ENCODE measurements around the gene CRHBP. TPM values are rescaled to one million over a fixed set of nuclear protein-coding genes. Genes with fewer than 3 reads are reported as not detected.

Gene CRHBP
- total RNA-seq, 1 experiment from 2014 or later: not detected

DNA sequence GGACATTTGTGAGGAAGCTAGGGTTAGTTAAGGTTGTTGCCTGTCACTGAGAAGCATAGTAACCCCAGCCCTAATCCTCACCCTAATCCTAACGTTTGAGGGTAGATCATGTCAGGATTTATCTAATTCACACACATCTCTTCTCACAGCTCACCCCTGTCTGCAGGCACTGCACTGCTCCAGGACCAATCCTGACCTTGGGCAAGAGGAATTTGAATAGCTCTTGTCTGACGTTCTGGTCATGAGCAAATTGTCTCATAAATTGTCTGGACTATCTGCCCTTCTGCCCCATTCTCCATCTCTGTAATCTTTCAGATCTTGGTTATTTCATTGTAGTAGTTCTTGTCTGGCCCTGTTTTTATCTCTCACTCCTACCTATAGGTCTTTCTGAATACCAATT is 18.7 kb downstream of the CRHBP start (continued):
- TF ChIP-seq, protein P1, sequence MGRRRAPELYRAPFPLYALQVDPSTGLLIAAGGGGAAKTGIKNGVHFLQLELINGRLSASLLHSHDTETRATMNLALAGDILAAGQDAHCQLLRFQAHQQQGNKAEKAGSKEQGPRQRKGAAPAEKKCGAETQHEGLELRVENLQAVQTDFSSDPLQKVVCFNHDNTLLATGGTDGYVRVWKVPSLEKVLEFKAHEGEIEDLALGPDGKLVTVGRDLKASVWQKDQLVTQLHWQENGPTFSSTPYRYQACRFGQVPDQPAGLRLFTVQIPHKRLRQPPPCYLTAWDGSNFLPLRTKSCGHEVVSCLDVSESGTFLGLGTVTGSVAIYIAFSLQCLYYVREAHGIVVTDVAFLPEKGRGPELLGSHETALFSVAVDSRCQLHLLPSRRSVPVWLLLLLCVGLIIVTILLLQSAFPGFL (CRISPR knock-in tag; IDR thresholded peaks at IDR 0.05; ENCODE audit: borderline replicate concordance): no peak
- no peak for TF ChIP-seq CBFB (CRISPR knock-in tag; IDR thresholded peaks at IDR 0.05; ENCODE audit: low read depth)

DNA sequence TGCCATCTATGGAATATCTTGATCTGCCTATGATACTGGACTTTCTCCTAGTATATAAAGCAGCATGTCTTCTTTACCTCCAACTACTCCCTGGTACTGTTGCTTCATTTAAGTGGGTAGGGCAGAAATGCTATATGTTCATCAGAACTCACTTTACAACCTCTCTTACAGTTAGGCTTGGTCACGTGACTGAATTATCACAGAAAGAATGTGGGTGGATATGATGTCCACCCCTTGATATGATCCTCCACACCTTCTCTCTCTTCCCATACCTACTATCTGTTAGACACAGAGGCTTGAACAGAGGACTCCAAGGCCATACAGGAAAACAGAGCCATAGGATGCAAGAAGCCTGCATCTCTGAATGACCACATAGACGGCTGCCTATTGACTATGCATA is 19.8 kb downstream of the CRHBP start:
- ATAC-seq (no peak), DNase-seq (ENCODE audit: low spot score) (no peak)
- H3K27ac Mint-ChIP-seq: no peak overlapping the region
- no peak overlapping the region for H3K4me3 Mint-ChIP-seq
- CTCF ChIA-PET: no interaction called here
- POLR2A ChIA-PET: no interaction called here
- H3K27me3 Mint-ChIP-seq (ENCODE audit: low read depth): no peaks in the 10 kb centered on the region; the same call in 1 of the 2 replicates
- no peaks in the 10 kb centered on the region for H3K4me1 Mint-ChIP-seq
- H3K36me3 Mint-ChIP-seq: no peaks in the 10 kb centered on the region
- TF ChIP-seq ZNF396 (CRISPR knock-in tag; IDR thresholded peaks at IDR 0.05; ENCODE audit: borderline replicate concordance) (no peak), FOXP1 (CRISPR knock-in tag; IDR thresholded peaks at IDR 0.05; ENCODE audit: borderline replicate concordance) (no peak), FOXK1 (CRISPR knock-in tag; IDR thresholded peaks at IDR 0.05) (no peak), NR1H2 (CRISPR knock-in tag; IDR thresholded peaks at IDR 0.05) (no peak), ZNF416 (CRISPR knock-in tag; IDR thresholded peaks at IDR 0.05) (no peak), GABPB1 (CRISPR knock-in tag; IDR thresholded peaks at IDR 0.05) (no peak), ZBTB21 (CRISPR knock-in tag; IDR thresholded peaks at IDR 0.05; ENCODE audit: borderline replicate concordance) (no peak), EMX1 (CRISPR knock-in tag; IDR thresholded peaks at IDR 0.05) (no peak), ELF4 (CRISPR knock-in tag; IDR thresholded peaks at IDR 0.05; ENCODE audit: low read depth) (no peak), TEAD1 (CRISPR knock-in tag; IDR thresholded peaks at IDR 0.05) (no peak), GRHL2 (CRISPR knock-in tag; IDR thresholded peaks at IDR 0.05; ENCODE audit: insufficient replicate concordance, severe bottlenecking) (no peak), HMGA2 (CRISPR knock-in tag; IDR thresholded peaks at IDR 0.05) (no peak), SMAD3 (CRISPR knock-in tag; IDR thresholded peaks at IDR 0.05; ENCODE audit: borderline replicate concordance) (no peak)
- TF ChIP-seq, protein P1 (CRISPR knock-in tag; IDR thresholded peaks at IDR 0.05; ENCODE audit: borderline replicate concordance): no peak
- TF ChIP-seq, protein P2, sequence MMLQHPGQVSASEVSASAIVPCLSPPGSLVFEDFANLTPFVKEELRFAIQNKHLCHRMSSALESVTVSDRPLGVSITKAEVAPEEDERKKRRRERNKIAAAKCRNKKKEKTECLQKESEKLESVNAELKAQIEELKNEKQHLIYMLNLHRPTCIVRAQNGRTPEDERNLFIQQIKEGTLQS (CRISPR knock-in tag; conservative IDR thresholded peaks at IDR 0.05): no peak
- TF ChIP-seq, protein P3, sequence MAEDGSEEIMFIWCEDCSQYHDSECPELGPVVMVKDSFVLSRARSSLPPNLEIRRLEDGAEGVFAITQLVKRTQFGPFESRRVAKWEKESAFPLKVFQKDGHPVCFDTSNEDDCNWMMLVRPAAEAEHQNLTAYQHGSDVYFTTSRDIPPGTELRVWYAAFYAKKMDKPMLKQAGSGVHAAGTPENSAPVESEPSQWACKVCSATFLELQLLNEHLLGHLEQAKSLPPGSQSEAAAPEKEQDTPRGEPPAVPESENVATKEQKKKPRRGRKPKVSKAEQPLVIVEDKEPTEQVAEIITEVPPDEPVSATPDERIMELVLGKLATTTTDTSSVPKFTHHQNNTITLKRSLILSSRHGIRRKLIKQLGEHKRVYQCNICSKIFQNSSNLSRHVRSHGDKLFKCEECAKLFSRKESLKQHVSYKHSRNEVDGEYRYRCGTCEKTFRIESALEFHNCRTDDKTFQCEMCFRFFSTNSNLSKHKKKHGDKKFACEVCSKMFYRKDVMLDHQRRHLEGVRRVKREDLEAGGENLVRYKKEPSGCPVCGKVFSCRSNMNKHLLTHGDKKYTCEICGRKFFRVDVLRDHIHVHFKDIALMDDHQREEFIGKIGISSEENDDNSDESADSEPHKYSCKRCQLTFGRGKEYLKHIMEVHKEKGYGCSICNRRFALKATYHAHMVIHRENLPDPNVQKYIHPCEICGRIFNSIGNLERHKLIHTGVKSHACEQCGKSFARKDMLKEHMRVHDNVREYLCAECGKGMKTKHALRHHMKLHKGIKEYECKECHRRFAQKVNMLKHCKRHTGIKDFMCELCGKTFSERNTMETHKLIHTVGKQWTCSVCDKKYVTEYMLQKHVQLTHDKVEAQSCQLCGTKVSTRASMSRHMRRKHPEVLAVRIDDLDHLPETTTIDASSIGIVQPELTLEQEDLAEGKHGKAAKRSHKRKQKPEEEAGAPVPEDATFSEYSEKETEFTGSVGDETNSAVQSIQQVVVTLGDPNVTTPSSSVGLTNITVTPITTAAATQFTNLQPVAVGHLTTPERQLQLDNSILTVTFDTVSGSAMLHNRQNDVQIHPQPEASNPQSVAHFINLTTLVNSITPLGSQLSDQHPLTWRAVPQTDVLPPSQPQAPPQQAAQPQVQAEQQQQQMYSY (CRISPR knock-in tag; IDR thresholded peaks at IDR 0.05): no peak
- TF ChIP-seq, protein P4, sequence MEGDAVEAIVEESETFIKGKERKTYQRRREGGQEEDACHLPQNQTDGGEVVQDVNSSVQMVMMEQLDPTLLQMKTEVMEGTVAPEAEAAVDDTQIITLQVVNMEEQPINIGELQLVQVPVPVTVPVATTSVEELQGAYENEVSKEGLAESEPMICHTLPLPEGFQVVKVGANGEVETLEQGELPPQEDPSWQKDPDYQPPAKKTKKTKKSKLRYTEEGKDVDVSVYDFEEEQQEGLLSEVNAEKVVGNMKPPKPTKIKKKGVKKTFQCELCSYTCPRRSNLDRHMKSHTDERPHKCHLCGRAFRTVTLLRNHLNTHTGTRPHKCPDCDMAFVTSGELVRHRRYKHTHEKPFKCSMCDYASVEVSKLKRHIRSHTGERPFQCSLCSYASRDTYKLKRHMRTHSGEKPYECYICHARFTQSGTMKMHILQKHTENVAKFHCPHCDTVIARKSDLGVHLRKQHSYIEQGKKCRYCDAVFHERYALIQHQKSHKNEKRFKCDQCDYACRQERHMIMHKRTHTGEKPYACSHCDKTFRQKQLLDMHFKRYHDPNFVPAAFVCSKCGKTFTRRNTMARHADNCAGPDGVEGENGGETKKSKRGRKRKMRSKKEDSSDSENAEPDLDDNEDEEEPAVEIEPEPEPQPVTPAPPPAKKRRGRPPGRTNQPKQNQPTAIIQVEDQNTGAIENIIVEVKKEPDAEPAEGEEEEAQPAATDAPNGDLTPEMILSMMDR (IDR thresholded peaks at IDR 0.05): no peak
- TF ChIP-seq, protein P5, sequence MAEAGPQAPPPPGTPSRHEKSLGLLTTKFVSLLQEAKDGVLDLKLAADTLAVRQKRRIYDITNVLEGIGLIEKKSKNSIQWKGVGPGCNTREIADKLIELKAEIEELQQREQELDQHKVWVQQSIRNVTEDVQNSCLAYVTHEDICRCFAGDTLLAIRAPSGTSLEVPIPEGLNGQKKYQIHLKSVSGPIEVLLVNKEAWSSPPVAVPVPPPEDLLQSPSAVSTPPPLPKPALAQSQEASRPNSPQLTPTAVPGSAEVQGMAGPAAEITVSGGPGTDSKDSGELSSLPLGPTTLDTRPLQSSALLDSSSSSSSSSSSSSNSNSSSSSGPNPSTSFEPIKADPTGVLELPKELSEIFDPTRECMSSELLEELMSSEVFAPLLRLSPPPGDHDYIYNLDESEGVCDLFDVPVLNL (CRISPR knock-in tag; IDR thresholded peaks at IDR 0.05; ENCODE audit: borderline replicate concordance, low read depth): no peak
- H3K9me3 Mint-ChIP-seq: no peaks in the 10 kb centered on the region
